Endothelial cell (in vitro differentiated cells): ENCODE measurements around the gene GPR183. TPM values are rescaled to one million over a fixed set of nuclear protein-coding genes. Genes with fewer than 3 reads are reported as not detected.

Experiments
- DNase-seq: peaks from one replicate; pipeline ENCODE4 v3.0.0; 2021; ENCODE audit warnings: low spot score
- H3K27ac Mint-ChIP-seq: one replicate; pipeline ENCODE4 v1.8.0; 2021; ENCODE audit warnings: mixed read lengths, inconsistent platforms; ENCODE audit not compliant: unreplicated experiment
- H3K27me3 Mint-ChIP-seq: one replicate; pipeline ENCODE4 v1.8.0; 2021; ENCODE audit warnings: mild to moderate bottlenecking, moderate library complexity, mixed read lengths, inconsistent platforms; ENCODE audit not compliant: unreplicated experiment
- H3K36me3 Mint-ChIP-seq: one replicate; pipeline ENCODE4 v1.8.0; 2021; ENCODE audit warnings: mild to moderate bottlenecking, low read depth, mixed read lengths, inconsistent platforms; ENCODE audit not compliant: unreplicated experiment
- H3K4me1 Mint-ChIP-seq: one replicate; pipeline ENCODE4 v1.8.0; 2021; ENCODE audit warnings: mild to moderate bottlenecking, mixed read lengths, inconsistent platforms; ENCODE audit not compliant: unreplicated experiment
- H3K4me3 Mint-ChIP-seq: one replicate; pipeline ENCODE4 v1.8.0; 2021; ENCODE audit warnings: mild to moderate bottlenecking, mixed read lengths, inconsistent platforms; ENCODE audit not compliant: unreplicated experiment
- H3K9me3 Mint-ChIP-seq: one replicate; pipeline ENCODE4 v1.8.0; 2021; ENCODE audit warnings: mixed read lengths, inconsistent platforms; ENCODE audit not compliant: unreplicated experiment
- total RNA-seq: library from RNA; stranded (reverse); fragmentation: NEBNext Ultra II Directional; extraction: Animal tissue kit (Norgen Biotek cat#: 25700); gene quantifications from one replicate; pipeline ENCODE4 v1.2.1, GENCODE V29; 2021; ENCODE audit not compliant: unreplicated experiment
- TF ChIP-seq, protein P1 (sequence below): fragments of 200-600 bp; sonication (generic); IDR thresholded peaks from one replicate; pipeline ENCODE4 v1.5.0; 2021; ENCODE audit warnings: antibody characterized with exemption; ENCODE audit not compliant: unreplicated experiment

The GPR183 gene
- total RNA-seq, 1 donor from 2014 or later: not detected

DNA sequence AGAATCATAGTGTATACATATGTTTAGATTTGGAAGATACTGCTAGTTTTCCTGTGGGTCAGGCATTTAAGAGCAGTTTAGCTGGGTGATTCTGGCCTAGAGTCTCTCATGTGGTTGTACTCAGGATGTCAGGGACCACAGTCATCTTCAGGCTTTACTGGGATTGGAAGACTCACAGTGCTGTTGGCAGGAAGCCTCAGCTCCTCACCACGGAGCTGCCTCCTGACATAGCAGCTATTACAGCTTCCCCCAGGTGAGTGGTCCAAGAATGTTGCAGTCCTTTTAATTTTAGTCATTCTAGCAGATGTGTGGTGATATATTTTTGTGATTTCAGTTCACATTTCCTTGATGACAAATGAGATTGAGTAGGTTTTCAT is 32.1 kb downstream of the GPR183 start:
- Mint-ChIP-seq H3K36me3 (peaks cover 8% of the 10 kb centered on the region), H3K9me3 (no peaks in the 10 kb centered on the region), H3K4me3 (no peak overlapping the region), H3K4me1 (no peaks in the 10 kb centered on the region), H3K27me3 (no peaks in the 10 kb centered on the region), H3K27ac (no peak overlapping the region)
- TF ChIP-seq, protein P1, sequence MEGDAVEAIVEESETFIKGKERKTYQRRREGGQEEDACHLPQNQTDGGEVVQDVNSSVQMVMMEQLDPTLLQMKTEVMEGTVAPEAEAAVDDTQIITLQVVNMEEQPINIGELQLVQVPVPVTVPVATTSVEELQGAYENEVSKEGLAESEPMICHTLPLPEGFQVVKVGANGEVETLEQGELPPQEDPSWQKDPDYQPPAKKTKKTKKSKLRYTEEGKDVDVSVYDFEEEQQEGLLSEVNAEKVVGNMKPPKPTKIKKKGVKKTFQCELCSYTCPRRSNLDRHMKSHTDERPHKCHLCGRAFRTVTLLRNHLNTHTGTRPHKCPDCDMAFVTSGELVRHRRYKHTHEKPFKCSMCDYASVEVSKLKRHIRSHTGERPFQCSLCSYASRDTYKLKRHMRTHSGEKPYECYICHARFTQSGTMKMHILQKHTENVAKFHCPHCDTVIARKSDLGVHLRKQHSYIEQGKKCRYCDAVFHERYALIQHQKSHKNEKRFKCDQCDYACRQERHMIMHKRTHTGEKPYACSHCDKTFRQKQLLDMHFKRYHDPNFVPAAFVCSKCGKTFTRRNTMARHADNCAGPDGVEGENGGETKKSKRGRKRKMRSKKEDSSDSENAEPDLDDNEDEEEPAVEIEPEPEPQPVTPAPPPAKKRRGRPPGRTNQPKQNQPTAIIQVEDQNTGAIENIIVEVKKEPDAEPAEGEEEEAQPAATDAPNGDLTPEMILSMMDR: no peak
- DNase-seq: no peak

DNA sequence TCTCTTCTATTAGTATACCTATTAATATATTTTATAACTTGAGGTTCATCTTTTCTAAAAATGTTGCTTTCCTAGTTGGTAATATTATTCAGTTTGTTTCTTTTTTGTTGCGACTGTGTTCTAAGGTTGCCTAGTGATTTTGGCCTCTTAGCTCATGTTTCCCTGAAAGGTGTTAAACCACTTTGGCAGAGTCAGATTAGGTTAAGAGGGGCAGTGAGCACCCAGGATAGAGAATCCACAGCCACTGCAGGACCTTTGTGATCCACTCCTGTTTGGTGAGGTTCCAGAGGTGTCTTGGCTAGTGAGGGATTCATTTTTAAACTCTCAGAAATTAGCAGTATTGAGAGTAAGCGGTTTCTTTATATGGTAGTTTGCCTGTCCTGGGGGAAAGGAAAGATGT is 34.1 kb downstream of the GPR183 start:
- H3K27me3 Mint-ChIP-seq: no peaks in the 10 kb centered on the region
- no peak overlapping the region for H3K27ac Mint-ChIP-seq
- H3K4me1 Mint-ChIP-seq: peaks cover 2% of the 10 kb centered on the region
- H3K36me3 Mint-ChIP-seq: peaks cover 4% of the 10 kb centered on the region
- no peak overlapping the region for H3K4me3 Mint-ChIP-seq
- no peak for DNase-seq
- TF ChIP-seq, protein P1: no peak
- H3K9me3 Mint-ChIP-seq: no peaks in the 10 kb centered on the region

DNA sequence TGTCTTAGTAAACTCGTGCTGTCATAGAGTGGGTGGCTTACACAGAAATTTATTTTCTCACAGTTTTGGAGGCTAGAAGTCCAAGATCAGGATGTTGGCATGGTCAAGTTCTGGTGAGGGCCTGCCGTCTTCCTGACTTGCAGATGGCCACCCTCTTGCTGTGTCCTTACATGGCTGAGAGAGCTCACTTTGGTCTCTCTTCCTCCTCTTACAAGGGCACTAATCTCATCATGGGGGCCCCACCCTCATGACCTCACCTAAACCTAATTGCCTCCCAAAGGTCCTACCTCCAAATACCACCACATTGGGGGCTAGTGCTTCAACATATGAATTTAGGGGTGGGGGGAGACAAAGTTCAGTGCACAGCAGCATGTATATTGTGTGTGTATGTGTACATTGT is 34.7 kb downstream of the GPR183 start:
- peaks cover 4% of the 10 kb centered on the region for H3K36me3 Mint-ChIP-seq
- H3K4me1 Mint-ChIP-seq: peaks cover 4% of the 10 kb centered on the region
- no peaks in the 10 kb centered on the region for H3K9me3 Mint-ChIP-seq
- H3K27me3 Mint-ChIP-seq: no peaks in the 10 kb centered on the region
- no peak for DNase-seq
- TF ChIP-seq, protein P1: no peak
- H3K4me3 Mint-ChIP-seq: no peak overlapping the region
- H3K27ac Mint-ChIP-seq: no peak overlapping the region

DNA sequence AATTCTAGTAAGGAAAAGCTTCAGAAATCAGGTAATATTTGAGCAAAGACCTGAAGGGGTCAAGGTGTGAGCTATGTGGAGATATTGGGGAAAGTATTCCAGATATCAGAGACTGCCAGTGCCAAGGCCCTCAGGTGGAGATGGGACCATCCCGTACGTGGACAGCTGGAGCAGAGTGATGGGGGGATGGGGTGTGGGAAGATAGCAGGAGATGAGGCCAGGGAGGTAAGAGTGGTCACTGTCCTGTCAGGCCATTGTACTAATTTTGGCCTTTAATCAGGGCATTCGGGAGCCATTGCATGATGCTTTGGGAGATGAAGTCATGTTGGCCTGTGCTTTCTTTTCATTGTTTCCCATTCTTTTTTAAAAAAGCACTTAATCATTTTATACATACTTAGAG is 36.0 kb downstream of the GPR183 start:
- TF ChIP-seq, protein P1: no peak
- peaks cover 4% of the 10 kb centered on the region for H3K36me3 Mint-ChIP-seq
- H3K4me3 Mint-ChIP-seq: no peak overlapping the region
- H3K4me1 Mint-ChIP-seq: peaks cover 9% of the 10 kb centered on the region
- H3K9me3 Mint-ChIP-seq: no peaks in the 10 kb centered on the region
- no peaks in the 10 kb centered on the region for H3K27me3 Mint-ChIP-seq
- no peak overlapping the region for H3K27ac Mint-ChIP-seq
- no peak for DNase-seq

DNA sequence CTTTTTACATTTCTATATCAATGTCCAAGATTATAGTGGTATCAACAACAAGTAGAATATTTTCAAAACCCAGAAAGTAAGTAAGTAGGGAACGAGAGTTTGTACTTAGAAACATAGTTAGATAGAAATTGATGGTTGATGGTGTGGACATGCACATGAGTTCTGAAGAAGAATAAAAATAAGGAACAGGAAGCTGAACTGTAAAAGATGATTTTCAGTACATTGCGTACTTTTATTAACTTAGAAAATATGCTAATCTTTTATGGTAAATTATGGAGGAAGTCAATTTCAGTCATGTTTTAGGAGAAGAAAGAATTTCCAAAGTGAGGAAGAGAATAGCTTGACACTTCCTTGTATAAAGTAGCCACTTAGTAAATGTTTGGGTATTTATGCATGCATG is 36.7 kb downstream of the GPR183 start:
- H3K4me3 Mint-ChIP-seq: no peak overlapping the region
- peaks cover 12% of the 10 kb centered on the region for H3K4me1 Mint-ChIP-seq
- H3K27me3 Mint-ChIP-seq: no peaks in the 10 kb centered on the region
- TF ChIP-seq, protein P1: no peak
- peaks cover 4% of the 10 kb centered on the region for H3K36me3 Mint-ChIP-seq
- no peaks in the 10 kb centered on the region for H3K9me3 Mint-ChIP-seq
- no peak for DNase-seq
- H3K27ac Mint-ChIP-seq: no peak overlapping the region
